ENCODE data around the gene TMEM244.

TMEM244 gene

DNA sequence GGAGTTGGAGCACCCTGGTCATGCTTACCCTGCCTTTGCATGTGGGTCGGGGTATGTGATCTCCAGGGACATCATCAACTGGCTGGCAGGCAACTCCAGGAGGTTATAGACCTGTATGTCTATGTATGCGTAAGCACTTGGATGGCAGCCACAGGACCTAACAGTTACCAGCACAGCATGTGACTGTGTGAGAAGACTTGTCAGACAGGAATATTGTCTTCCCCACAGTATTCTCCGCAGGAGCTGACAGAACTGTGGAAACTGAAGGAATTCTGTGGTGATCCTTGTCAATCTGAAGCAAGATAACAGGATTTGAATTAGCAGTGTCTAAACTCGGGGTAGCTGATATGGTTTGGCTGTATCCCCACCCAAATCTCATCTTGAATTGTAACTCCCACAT is 59.2 kb downstream of the TMEM244 start:
- DNase-seq = no peak

DNA sequence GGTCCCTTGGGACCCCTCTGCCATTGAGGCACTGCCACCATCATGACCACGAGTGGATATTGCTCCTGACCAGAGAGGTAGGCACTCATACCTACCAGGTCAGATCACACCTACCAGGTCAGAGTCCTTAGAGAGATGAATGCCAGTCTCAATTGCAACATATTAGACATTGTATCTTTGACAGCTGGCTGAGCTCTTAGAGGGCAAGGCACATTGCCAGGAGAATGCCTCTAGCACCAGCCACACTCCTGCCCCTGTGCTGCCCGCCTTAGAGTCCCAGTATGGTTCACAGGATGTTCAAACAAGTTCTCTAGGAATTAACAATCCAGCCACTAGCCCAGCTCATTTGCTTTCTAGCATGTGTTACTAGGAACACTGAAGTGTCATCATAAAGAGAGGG is 65.9 kb downstream of the TMEM244 start:
- DNase-seq = no peak

DNA sequence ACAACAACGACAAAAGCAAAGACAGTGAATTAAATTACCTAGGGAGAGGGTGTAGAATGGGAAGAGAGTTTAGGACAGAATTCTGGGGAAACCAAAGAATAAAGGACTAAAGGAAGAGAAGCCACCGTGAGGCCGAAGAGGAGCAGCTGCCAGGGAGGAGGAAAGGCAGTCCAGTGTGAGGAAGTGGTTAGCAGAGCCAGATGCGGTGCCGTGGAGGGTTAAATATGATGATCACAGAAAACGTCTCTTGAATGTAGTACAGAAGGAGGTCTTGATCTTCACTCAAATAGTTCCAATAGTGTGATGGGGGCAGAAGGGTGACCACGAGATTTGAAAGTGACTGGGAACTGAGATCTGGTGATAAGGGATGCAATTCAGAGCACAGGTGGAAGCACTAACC is 67.7 kb downstream of the TMEM244 start:
- DNase-seq = peak; percentile 17

DNA sequence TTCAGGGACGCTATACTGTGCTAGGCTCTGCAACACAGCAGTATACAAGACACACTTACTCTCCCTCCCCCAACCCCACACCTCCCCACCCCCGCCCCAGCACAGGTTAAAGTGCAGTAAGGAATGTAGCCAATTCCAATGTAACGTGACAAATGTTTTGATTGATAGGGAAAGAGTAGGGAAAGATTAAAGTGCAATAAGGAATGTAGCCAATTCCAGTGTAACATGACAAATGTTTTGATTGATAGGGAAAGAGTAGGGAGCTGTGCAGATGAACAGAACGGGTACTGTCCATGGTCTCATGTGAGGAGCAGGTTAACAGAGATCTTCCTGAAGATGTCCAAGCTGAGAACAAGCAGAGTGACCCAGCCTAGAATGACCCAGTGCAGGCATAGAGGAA is 69.1 kb downstream of the TMEM244 start:
- DNase-seq = no peak

DNA sequence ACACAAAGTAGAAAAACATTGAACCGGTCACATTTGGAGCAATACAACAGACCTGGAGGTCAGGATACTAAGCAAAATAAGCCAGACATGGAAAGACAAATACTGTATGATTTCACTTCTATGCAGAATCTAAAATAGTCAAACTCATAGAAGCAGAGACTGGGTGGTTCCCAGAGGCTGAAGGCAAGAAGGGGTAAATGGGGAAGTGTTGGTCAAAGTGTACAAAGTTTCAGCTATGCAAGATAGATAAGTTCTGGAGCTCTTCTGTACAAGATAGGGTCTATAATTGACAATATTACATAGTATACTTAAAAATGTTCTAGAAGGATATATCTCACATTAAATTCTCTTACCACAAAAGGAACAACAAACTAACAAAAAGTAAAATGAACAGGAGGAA is 70.3 kb downstream of the TMEM244 start:
- no peak for DNase-seq

DNA sequence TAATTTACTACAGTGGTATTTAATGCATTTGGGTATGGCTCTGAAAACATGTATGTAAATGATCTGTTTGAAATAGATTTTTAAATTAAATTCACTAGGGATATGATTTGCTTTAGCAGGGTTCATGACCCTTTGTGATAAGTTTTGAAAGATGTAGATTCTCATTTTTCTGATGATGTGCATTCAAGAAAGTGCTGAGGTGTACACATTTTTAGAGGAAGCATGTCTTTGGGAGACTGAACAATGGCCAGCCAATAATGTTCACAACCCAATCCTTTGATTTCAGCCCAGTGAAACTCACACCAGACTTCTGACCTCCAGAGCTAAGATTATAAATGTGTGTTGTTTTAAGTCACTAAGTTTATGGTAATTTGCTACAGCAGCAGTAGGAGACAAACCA is 71.1 kb downstream of the TMEM244 start:
- no peak for DNase-seq

DNA sequence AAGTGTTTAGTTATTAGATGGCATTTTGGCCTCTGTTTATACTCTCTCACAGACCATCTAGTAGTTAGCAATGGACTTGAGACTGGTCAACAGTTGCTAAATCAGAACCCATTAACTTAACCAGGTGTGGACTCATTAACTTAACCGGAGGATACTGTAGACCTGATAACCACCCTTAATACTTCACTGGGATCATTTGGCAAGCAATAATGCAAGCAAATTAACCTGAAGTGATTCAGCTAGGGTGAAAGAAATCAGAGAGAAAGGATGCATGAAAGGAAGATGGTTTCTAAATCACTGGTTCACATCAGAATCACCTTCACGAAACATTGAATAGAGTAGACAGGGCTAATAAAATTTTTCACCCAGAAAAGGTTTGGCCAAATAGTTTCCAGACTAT is 73.3 kb downstream of the TMEM244 start:
- DNase-seq = no peak

DNA sequence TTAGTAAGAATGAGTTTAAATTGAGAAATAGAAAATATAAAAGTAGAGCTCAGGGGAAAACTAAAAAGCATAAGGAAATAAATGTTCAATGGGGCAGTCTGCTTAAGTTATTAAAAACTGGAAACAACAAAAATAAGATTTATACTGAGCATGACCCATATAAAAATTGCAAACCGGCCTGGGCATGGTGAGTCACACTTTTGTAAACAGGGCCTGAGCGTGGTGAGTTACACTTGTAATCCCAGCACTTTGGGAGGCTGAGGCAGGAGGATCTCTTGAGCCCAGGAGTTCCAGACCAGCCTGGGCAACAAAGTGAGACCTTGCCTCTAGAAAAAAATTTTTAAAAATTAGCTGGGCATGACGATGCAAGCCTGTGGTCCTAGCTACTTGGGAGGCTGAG is 74.6 kb downstream of the TMEM244 start:
- no peak for DNase-seq

DNA sequence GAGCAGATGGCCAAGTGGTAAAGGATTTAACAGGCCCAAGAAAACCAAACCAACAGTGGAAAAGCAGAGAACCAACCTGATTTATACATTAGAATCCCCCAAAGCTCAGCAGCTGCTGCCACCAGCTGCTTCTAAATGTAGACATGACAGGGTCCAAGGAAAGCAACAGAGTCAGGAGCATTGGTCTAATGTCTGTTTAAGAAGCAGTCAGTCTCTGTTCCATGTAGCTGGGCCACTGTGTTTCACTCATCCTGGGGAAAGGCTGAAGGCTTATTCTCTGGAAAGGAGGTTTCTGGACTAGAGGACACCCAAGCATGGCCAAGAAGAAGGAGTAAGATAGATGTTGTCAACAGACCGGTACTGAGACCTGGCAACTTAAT is 75.4 kb downstream of the TMEM244 start:
- DNase-seq = no peak

DNA sequence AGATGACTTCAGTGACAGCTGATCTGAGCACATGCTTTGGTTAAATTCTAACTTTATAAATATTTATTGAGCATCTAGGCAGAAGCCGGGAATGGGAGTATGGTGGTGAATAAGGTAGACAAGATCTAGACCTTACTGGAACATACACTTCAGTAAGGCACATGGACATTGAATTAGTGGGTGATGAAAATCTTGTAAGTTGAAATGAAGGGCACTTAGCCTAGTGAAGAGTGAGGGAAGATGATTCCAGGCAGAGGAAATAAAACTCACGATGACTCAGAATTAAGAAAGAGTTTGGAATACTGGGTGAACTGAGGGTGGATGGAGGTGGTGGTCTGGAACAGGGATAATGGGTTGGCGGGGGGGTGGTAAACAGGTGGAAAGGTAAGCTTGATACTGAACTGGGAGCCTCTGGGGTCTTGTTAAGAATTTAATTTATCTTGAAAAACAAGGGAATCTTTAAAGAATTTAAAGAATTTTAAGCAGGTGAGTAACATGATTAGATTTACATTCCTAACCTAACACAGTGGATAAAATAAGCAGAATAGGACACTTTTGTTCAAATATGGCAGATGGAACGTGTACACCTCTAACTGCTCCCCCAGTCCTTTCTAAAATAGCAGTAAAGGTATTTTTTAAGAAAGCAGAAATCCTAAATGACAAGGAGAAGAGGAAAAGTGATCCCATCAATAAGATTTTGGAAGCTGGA is 75.9 kb downstream of the TMEM244 start:
- DNase-seq = no peak
